GM12875 (cell line): ENCODE data around the gene ANAPC5.

Experiments used
- H3K4me3 ChIP-seq: one replicate; pipeline ENCODE4 v1.5.1; 2011; ENCODE audit warnings: low read depth, low read length, control low read depth
- CTCF ChIP-seq: IDR thresholded peaks from 2 replicates; pipeline ENCODE4 v1.5.1; 2011; ENCODE audit warnings: low read depth, mild to moderate bottlenecking, control low read depth, inconsistent platforms, low read length, moderate library complexity, borderline replicate concordance; ENCODE audit not compliant: insufficient read depth

The ANAPC5 gene

GRCh38 chr12:121278169-121279070 lies 73.8 kb downstream of the ANAPC5 start:
- H3K4me3 ChIP-seq: no peak overlapping the region
- TF ChIP-seq CTCF: no peak

GRCh38 chr12:121277374-121277759 lies 74.8 kb downstream of the ANAPC5 start:
- no peak for TF ChIP-seq CTCF
- no peak overlapping the region for H3K4me3 ChIP-seq

- H3K4me3 ChIP-seq: no peak overlapping the region
- TF ChIP-seq CTCF: no peak
Measured at GRCh38 chr12:121274036-121274763, 78.0 kb downstream of the ANAPC5 start.

- no peak for TF ChIP-seq CTCF
- no peak overlapping the region for H3K4me3 ChIP-seq
Measured at GRCh38 chr12:121273364-121273896, 78.8 kb downstream of the ANAPC5 start.

GRCh38 chr12:121267822-121268221 lies 84.4 kb downstream of the ANAPC5 start:
- no peak for TF ChIP-seq CTCF

GRCh38 chr12:121264951-121265515 lies 87.2 kb downstream of the ANAPC5 start:
- H3K4me3 ChIP-seq: no peak overlapping the region
- TF ChIP-seq CTCF: no peak

More at GRCh38 chr12:121267822-121268221, 84.4 kb downstream of the ANAPC5 start:
- H3K4me3 ChIP-seq: no peak overlapping the region
